ENCODE data around the gene SFMBT1.

Gene SFMBT1

GRCh38 chr3:53051929-53052328 is 6.1 kb upstream of the SFMBT1 start:
- no peak overlapping the region for H3K9ac ChIP-seq
- no peaks in the 10 kb centered on the region for H3K36me3 ChIP-seq (ENCODE audit: control insufficient read depth, insufficient read depth, low read length)
- no peaks in the 10 kb centered on the region for H3K4me1 ChIP-seq
- no peak overlapping the region for H3K4me2 ChIP-seq (ENCODE audit: low read length)
- no peak for TF ChIP-seq CTCF (IDR thresholded peaks at IDR 0.05)
- H3K27me3 ChIP-seq (ENCODE audit: control insufficient read depth, insufficient read depth, low read length) = no peaks in the 10 kb centered on the region
- H2AFZ ChIP-seq = no peak overlapping the region
- no peak overlapping the region for H3K27ac ChIP-seq
- H3K4me3 ChIP-seq (ENCODE audit: low read depth, low read length) = no peak overlapping the region
- no peaks in the 10 kb centered on the region for H3K79me2 ChIP-seq
- H3K9me3 ChIP-seq (ENCODE audit: control insufficient read depth, low read length) = no peaks in the 10 kb centered on the region

GRCh38 chr3:53049987-53050386 is 4.1 kb upstream of the SFMBT1 start:
- Histone ChIP-seq H3K27ac (no peak overlapping the region), H3K79me2 (no peaks in the 10 kb centered on the region), H3K9ac (no peak overlapping the region), H3K27me3 (ENCODE audit: control insufficient read depth, insufficient read depth, low read length) (no peaks in the 10 kb centered on the region), H3K4me2 (ENCODE audit: low read length) (no peak overlapping the region), H3K9me3 (ENCODE audit: control insufficient read depth, low read length) (no peaks in the 10 kb centered on the region), H3K4me3 (ENCODE audit: low read depth, low read length) (no peak overlapping the region), H2AFZ (no peak overlapping the region), H3K36me3 (ENCODE audit: control insufficient read depth, insufficient read depth, low read length) (no peaks in the 10 kb centered on the region), H3K4me1 (no peaks in the 10 kb centered on the region)
- no peak for TF ChIP-seq CTCF (IDR thresholded peaks at IDR 0.05)

DNA sequence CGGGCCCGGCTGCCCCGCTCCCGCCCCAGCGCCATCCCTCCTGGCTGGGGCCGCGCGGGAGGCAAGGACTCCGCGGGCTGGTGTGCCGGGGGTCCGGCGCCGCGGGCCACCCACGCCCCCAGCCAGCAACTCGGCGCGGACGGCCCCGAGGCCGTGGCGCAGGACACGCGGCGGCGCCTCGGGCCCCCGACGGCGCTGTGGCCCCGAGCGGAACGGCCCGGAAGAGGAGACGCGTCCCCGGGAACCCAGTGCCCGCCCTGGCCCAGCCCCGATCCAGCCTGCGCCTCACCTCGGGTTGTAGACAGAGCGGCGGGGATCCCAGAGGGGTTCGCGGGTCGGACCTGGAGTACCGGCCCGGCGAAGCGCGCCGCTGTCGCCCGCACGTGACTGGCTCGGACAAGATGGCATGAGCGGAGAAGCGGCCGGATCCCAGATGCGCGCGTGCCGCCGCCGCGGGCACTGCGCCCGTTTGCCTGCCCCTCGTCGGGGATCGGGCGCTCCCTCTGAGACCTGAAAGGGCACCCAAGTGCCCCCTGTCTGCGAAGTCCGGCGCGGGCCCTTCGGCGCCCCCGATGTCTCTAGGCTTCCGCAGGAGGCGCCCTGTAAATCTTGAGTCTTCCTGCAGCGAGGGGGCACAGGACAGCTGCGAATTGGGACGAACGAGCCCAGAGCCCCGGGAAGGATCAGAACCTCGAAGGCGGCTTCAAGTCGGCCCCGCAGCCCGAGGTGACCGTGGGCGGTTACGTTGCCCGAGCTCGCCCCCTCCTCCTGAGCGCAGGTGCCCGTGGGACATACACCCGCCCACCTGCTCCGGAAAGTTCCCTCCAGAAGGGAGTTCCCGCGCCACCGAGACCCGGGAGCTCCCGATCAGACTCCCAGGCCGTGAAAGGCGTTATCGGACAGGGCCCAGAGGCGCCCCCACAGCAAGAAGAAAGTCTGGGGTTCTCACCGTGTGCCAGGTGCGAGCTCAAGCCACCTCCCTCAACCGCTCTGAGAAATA is 598 bp upstream of the SFMBT1 start:
- peaks cover 9% of the 10 kb centered on the region for H3K79me2 ChIP-seq
- peak overlapping the region; percentile 6 for H3K27ac ChIP-seq
- H3K9ac ChIP-seq = no peak overlapping the region
- no peaks in the 10 kb centered on the region for H3K4me1 ChIP-seq
- no peaks in the 10 kb centered on the region for H3K9me3 ChIP-seq (ENCODE audit: control insufficient read depth, low read length)
- H3K4me3 ChIP-seq (ENCODE audit: low read depth, low read length) = peak overlapping the region; percentile 37
- no peaks in the 10 kb centered on the region for H3K27me3 ChIP-seq (ENCODE audit: control insufficient read depth, insufficient read depth, low read length)
- H3K4me2 ChIP-seq (ENCODE audit: low read length) = peak overlapping the region; percentile 79
- H3K36me3 ChIP-seq (ENCODE audit: control insufficient read depth, insufficient read depth, low read length) = no peaks in the 10 kb centered on the region
- peak overlapping the region; percentile 80 for H2AFZ ChIP-seq
- peak; percentile 49 for TF ChIP-seq CTCF (IDR thresholded peaks at IDR 0.05)

GRCh38 chr3:53044711-53045517 is 959 bp downstream of the SFMBT1 start:
- H3K27me3 ChIP-seq (ENCODE audit: control insufficient read depth, insufficient read depth, low read length) = no peaks in the 10 kb centered on the region
- TF ChIP-seq CTCF (IDR thresholded peaks at IDR 0.05) = no peak
- peaks cover 12% of the 10 kb centered on the region for H3K79me2 ChIP-seq
- H3K36me3 ChIP-seq (ENCODE audit: control insufficient read depth, insufficient read depth, low read length) = no peaks in the 10 kb centered on the region
- peak overlapping the region; percentile 66 for H3K4me3 ChIP-seq (ENCODE audit: low read depth, low read length)
- peak overlapping the region; percentile 90 for H2AFZ ChIP-seq
- H3K4me1 ChIP-seq = peaks cover 2% of the 10 kb centered on the region
- H3K27ac ChIP-seq = peak overlapping the region; percentile 69
- peak overlapping the region; percentile 94 for H3K4me2 ChIP-seq (ENCODE audit: low read length)
- H3K9ac ChIP-seq = peak overlapping the region; percentile 37
- no peaks in the 10 kb centered on the region for H3K9me3 ChIP-seq (ENCODE audit: control insufficient read depth, low read length)

All from parathyroid adenoma (tissue), 2 donors.